GM12875 (cell line): ENCODE measurements around the gene CFAP97D1.

ENCODE experiments used
- H3K4me3 ChIP-seq: one replicate; pipeline ENCODE4 v1.5.1; 2011; ENCODE audit warnings: low read depth, low read length, control low read depth
- TF ChIP-seq, protein P1 (sequence below): IDR thresholded peaks from 2 replicates; pipeline ENCODE4 v1.5.1; 2011; ENCODE audit warnings: low read depth, mild to moderate bottlenecking, control low read depth, inconsistent platforms, low read length, moderate library complexity, borderline replicate concordance; ENCODE audit not compliant: insufficient read depth

CFAP97D1 gene

DNA sequence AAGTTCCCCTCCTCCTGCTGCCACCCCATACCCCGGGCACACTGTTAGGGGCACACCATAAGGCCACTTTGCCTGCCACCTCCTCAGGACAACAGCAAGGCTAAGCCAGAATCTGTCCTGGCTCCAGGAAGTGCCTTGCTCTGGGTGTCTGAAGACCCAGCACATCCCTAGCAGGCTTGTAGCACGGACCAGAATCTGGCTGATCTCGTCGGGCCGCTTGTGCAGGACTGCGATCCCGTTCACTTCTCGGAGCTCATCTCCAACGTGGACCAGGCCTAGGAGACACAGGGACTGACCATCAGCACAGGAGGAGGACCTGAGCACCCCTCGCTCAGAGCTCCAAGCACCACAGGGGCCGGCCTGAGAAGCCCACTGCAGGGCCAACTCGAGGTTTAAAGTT lies 45.3 kb downstream of the CFAP97D1 start:
- H3K4me3 ChIP-seq, result no peak overlapping the region
- TF ChIP-seq, protein P1, sequence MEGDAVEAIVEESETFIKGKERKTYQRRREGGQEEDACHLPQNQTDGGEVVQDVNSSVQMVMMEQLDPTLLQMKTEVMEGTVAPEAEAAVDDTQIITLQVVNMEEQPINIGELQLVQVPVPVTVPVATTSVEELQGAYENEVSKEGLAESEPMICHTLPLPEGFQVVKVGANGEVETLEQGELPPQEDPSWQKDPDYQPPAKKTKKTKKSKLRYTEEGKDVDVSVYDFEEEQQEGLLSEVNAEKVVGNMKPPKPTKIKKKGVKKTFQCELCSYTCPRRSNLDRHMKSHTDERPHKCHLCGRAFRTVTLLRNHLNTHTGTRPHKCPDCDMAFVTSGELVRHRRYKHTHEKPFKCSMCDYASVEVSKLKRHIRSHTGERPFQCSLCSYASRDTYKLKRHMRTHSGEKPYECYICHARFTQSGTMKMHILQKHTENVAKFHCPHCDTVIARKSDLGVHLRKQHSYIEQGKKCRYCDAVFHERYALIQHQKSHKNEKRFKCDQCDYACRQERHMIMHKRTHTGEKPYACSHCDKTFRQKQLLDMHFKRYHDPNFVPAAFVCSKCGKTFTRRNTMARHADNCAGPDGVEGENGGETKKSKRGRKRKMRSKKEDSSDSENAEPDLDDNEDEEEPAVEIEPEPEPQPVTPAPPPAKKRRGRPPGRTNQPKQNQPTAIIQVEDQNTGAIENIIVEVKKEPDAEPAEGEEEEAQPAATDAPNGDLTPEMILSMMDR, result no peak

DNA sequence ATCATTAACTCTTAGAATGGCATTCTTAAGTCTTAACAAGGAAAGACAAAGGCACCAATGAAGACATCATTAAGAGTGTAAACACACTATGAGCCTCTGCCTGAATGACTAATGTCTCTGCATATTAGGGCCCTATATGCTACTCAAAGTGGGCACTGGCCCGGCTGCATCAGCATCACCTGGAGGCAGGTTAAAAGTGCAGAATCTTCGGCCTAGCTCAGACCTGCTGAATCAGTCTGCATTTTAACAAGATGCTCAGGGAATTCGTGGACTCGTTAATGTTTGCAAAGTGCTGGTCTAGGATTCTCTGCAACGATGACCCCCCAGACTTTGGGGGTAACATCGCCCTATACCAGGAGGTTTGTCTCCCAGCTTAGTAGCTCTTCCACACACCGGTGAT lies 46.0 kb downstream of the CFAP97D1 start:
- TF ChIP-seq, protein P1, result no peak
- no peak overlapping the region for H3K4me3 ChIP-seq

DNA sequence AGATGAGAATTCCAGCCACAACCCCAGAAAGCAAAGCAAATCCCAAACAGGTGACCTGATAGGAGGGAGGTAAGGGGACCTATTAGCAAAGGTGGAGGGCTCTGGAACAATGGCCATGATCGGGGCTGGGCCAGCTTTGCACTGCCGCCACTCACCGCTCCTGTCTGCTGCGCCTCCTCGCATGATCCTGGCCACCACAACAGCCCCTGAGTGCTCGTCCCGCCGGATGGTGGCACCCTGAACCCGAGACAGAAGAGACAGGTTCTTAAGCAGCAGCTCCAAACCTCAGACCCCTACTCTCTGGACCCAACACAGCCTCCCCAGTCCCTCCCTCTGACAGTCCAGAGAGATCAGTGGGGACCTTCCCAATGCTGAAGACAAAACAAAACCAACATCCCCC lies 47.4 kb downstream of the CFAP97D1 start:
- no peak overlapping the region for H3K4me3 ChIP-seq
- TF ChIP-seq, protein P1, result no peak

DNA sequence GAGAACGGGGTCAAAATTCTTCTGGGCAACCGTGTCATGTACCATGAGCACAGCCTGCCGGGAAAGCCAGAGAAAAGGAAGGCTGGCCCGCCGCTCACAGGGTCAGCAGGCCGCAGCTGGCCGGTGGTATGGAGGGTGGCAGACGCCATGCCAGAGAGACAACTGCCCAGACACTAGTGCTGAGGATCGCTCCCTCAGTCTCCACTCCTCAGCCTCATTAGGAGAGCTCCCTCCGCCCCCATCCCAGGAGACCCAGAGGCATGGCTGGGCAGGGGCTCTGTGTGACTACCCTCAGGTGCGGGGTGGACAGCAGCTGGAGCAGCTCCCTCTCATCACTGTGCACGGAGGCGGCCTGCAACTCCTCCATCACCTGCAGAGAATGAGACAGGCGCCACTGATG lies 49.5 kb downstream of the CFAP97D1 start:
- TF ChIP-seq, protein P1, result no peak
- no peak overlapping the region for H3K4me3 ChIP-seq

DNA sequence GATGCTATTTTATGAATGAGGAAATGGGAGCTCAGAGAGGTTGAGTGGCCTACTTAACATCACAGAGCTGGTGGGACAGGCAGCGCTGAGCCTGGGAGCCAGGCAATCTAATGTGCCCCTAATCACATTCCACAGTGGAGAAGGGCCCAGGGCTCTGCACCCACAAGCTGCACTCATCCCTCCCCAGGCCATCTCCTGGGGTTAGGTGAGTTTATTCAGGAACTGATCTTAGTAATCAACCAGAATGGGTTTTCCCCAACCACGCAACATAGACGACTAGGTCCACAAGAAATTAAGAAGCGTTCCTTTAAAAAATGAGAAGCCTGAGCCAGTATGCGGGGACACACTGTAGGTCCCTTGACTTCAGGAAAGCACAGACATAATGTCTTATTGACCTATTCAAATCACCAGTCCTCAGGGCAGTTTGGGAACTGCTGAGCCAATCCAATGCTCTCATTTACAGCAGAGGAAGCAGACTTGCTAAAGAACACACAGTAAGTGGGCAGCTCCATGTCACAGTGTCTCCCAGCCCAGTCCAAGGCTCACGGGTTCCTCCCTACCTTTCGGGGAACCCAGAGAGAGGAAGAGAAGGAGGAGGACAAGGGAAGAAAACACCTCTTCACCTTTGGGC lies 50.4 kb downstream of the CFAP97D1 start:
- TF ChIP-seq, protein P1, result no peak
- no peak overlapping the region for H3K4me3 ChIP-seq

DNA sequence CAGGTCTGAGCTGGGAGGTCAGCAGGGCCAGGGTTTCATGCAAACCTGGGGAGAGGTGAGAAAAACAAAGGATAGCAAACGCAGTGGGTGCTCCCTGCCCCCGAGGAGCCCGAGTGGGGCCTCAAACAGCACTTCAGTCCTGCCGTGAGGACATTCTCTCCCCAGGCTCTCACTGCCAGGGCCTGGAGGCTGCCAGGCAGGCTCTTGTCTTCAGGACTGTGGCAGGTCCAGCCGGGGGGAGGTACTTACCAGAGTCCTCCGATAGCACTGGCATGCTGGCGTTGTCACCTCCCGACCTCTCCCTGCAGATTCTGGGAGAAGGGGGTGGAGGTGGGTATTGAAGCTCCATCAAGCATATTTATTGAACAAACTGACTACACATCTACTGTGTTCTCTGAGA lies 51.4 kb downstream of the CFAP97D1 start:
- no peak overlapping the region for H3K4me3 ChIP-seq
- TF ChIP-seq, protein P1, result no peak

DNA sequence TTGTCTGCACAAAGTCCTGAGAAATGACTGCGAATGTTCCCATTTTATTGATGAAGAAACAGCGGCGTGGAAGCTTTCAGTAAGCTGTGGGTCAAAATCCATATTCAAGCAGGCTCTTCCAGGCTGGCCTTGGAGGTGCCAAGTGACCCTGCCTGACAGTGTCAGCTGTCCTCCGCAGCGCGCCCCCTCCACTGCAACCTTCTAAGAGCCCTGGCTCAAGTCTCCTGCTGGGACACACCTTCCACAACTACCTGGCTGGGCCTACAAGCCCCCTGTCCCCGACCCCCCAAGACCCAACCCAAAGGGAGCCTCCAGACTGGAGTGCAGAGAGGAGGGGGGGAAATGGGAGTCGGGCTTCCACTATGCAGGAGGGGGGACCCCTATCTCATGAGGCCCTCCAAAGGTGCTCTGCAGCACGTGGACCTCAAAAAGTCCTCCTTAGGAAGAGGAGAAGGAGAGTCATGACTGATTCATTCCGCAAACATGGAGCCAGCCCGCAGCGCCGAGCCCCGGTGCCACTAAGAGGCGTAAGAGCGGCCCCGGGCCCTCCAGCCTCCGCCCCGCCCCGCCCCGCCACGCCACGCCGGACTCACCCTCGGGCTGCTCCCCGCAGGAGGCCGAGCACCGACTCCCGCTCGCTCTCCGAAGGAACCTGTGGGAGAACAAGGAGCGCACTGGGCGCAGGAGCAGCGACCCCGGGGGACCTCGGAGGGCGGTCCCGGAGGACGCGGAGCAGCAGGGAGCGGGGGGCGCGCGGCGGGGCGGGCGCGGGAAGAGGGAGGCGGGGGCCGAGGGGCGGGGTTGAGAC lies 52.1 kb downstream of the CFAP97D1 start:
- no peak overlapping the region for H3K4me3 ChIP-seq
- TF ChIP-seq, protein P1, result no peak
